ENCODE data around the gene SP2. TPM values are rescaled to one million over a fixed set of nuclear protein-coding genes. Genes with fewer than 3 reads are reported as not detected.

Gene SP2
- total and polyA plus RNA-seq, 2 of the 13 experiments (the other 11 are each of a cell fraction or from before 2014, with no cell fraction given) = 1.4 to 4.8 TPM

- TF ChIP-seq HOMEZ (CRISPR knock-in tag; IDR thresholded peaks at IDR 0.05; ENCODE audit: low read depth) = peak; percentile 80
- peak; percentile 60; the same call in 1 of the 2 replicates for TF ChIP-seq ZNF232 (CRISPR knock-in tag; IDR thresholded peaks at IDR 0.05; ENCODE audit: borderline replicate concordance)
- peak; percentile 83 for TF ChIP-seq BCL3 (CRISPR knock-in tag; IDR thresholded peaks at IDR 0.05)
- TF ChIP-seq HMG20A (CRISPR knock-in tag; IDR thresholded peaks at IDR 0.05; ENCODE audit: borderline replicate concordance) = peak; percentile 47; the same call in 1 of the 2 replicates
- peak; percentile 50; the same call in 1 of the 2 replicates for TF ChIP-seq ZNF614 (CRISPR knock-in tag; IDR thresholded peaks at IDR 0.05; ENCODE audit: borderline replicate concordance)
- TF ChIP-seq CSRNP1 (CRISPR knock-in tag; IDR thresholded peaks at IDR 0.05) = no peak
- peak; percentile 66; the same call in 1 of the 2 replicates for TF ChIP-seq ZNF788 (CRISPR knock-in tag; IDR thresholded peaks at IDR 0.05; ENCODE audit: borderline replicate concordance)
- no peak for TF ChIP-seq ZHX1 (CRISPR knock-in tag; IDR thresholded peaks at IDR 0.05; ENCODE audit: low read depth)
- TF ChIP-seq ZNF574 (CRISPR knock-in tag; IDR thresholded peaks at IDR 0.05) = peak; percentile 71
- TF ChIP-seq RAD21 (CRISPR knock-in tag; IDR thresholded peaks at IDR 0.05) = no peak
- peak; percentile 77; the same call in 1 of the 2 replicates for TF ChIP-seq ZMAT3 (CRISPR knock-in tag; conservative IDR thresholded peaks at IDR 0.05)
- no peak for TF ChIP-seq DR1 (CRISPR knock-in tag; IDR thresholded peaks at IDR 0.05)
- no peak; the same call in 1 of the 2 replicates for TF ChIP-seq ZBTB7A (CRISPR knock-in tag; IDR thresholded peaks at IDR 0.05)
- peak; percentile 63; the same call in 1 of the 2 replicates for TF ChIP-seq HIC2 (CRISPR knock-in tag; IDR thresholded peaks at IDR 0.05; ENCODE audit: low read depth)
- no peak for TF ChIP-seq MZF1 (CRISPR knock-in tag; IDR thresholded peaks at IDR 0.05; ENCODE audit: borderline replicate concordance)
These were observed 56.4 kb downstream of the SP2 start (continued) for GRCh38 chr17:47952171-47953021.

Measured in HepG2 (cell line).